Activated CD8-positive, alpha-beta T cell treated with anti-CD3 and anti-CD28 coated beads, Interleukin-2, amount 10 ng/mL, durations not matched to agents 7 days and 5 days (primary cell): ENCODE data around the gene ANKFY1. TPM values are rescaled to one million over a fixed set of nuclear protein-coding genes. Genes with fewer than 3 reads are reported as not detected.
"Not testable (repeated sequence)": the region's sequence is repeated elsewhere in the genome, so short reads cannot be mapped to it uniquely, and the experiment has no call there.

Source experiments
- ATAC-seq: fragments of 150-1000 bp; cut with Tn5 transposase; one replicate; pipeline ENCODE4 v1.10.0; 2021; ENCODE audit warnings: moderate library complexity
- CTCF ChIA-PET: fragments of 350-600 bp; sonication (Branson Sonifier 250); formaldehyde crosslinking; loops from one replicate; lab custom pipeline; 2021; ENCODE audit warnings: antibody characterized with exemption; lab: Charles Lee
- POLR2A ChIA-PET: fragments of 350-600 bp; sonication (Branson Sonifier 250); formaldehyde crosslinking; loops from one replicate; lab custom pipeline; 2021; ENCODE audit warnings: antibody characterized with exemption; lab: Charles Lee
- DNase-seq: peaks from one replicate; pipeline ENCODE4 v3.0.0-alpha.2; 2020
- H3K27ac Mint-ChIP-seq: one replicate; pipeline ENCODE4 v1.8.0; 2021; ENCODE audit warnings: mild to moderate bottlenecking, mixed read lengths
- H3K27me3 Mint-ChIP-seq: one replicate; pipeline ENCODE4 v1.8.0; 2021; ENCODE audit warnings: low read depth, mixed read lengths
- H3K36me3 Mint-ChIP-seq: one replicate; pipeline ENCODE4 v1.8.0; 2021; ENCODE audit warnings: low read depth, mixed read lengths
- H3K4me1 Mint-ChIP-seq: one replicate; pipeline ENCODE4 v1.8.0; 2021; ENCODE audit warnings: low read depth, mixed read lengths
- H3K4me3 Mint-ChIP-seq: one replicate; pipeline ENCODE4 v1.8.0; 2021; ENCODE audit warnings: mild to moderate bottlenecking, mixed read lengths
- H3K9me3 Mint-ChIP-seq: one replicate; pipeline ENCODE4 v1.8.0; 2022; ENCODE audit warnings: mixed read lengths; ENCODE audit not compliant: insufficient read depth
- total RNA-seq, 2 experiments: library from RNA; stranded (reverse); gene quantifications; one replicate each; pipeline ENCODE4 v1.2.3, GENCODE V29; 2021

Gene ANKFY1
- total RNA-seq, 2 experiments from 2014 or later: 78.9 to 81.9 TPM

GRCh38 chr17:4195306-4195705 lies 68.5 kb downstream of the ANKFY1 start:
- ChIA-PET CTCF (interaction anchor here (1.2 kb wide), 1 partner anchor 226 kb away, joined by 3 read pairs; no protein-coding TSS in a partner anchor), POLR2A (no interaction called here)
- H3K4me3 Mint-ChIP-seq: no peak overlapping the region
- H3K9me3 Mint-ChIP-seq: no peaks in the 10 kb centered on the region
- H3K27me3 Mint-ChIP-seq: no peaks in the 10 kb centered on the region
- DNase-seq (no peak), ATAC-seq (no peak)
- H3K4me1 Mint-ChIP-seq: no peaks in the 10 kb centered on the region
- no peak overlapping the region for H3K27ac Mint-ChIP-seq
- H3K36me3 Mint-ChIP-seq: peaks cover 41% of the 10 kb centered on the region

- ChIA-PET CTCF (interaction anchor here (1.2 kb wide), 1 partner anchor 226 kb away, joined by 3 read pairs; no protein-coding TSS in a partner anchor), POLR2A (no interaction called here)
- H3K27ac Mint-ChIP-seq: no peak overlapping the region
- DNase-seq (no peak), ATAC-seq (no peak)
- H3K36me3 Mint-ChIP-seq: peaks cover 41% of the 10 kb centered on the region
- H3K27me3 Mint-ChIP-seq: no peaks in the 10 kb centered on the region
- H3K9me3 Mint-ChIP-seq: no peaks in the 10 kb centered on the region
- no peak overlapping the region for H3K4me3 Mint-ChIP-seq
- no peaks in the 10 kb centered on the region for H3K4me1 Mint-ChIP-seq
Observed at GRCh38 chr17:4194796-4195195, 69.0 kb downstream of the ANKFY1 start.

- POLR2A ChIA-PET, H3K27me3 Mint-ChIP-seq, ATAC-seq, H3K27ac Mint-ChIP-seq, DNase-seq, H3K4me1 Mint-ChIP-seq, H3K4me3 Mint-ChIP-seq, H3K9me3 Mint-ChIP-seq: not testable (repeated sequence)
- CTCF ChIA-PET: interaction anchor here (0.6 to 1.0 kb wide), 2 partner anchors 9 to 1932 kb away, joined by 3 read pairs; no protein-coding TSS in a partner anchor
- H3K36me3 Mint-ChIP-seq: peaks cover 53% of the 10 kb centered on the region
Observed at GRCh38 chr17:4190791-4191190, 73.0 kb downstream of the ANKFY1 start.

GRCh38 chr17:4189280-4189679 lies 74.5 kb downstream of the ANKFY1 start:
- CTCF ChIA-PET: no interaction called here
- H3K4me3 Mint-ChIP-seq: no peak overlapping the region
- H3K27ac Mint-ChIP-seq: peak overlapping the region; percentile 70
- peaks cover 8% of the 10 kb centered on the region for H3K4me1 Mint-ChIP-seq
- DNase-seq: no peak
- peaks cover 39% of the 10 kb centered on the region for H3K36me3 Mint-ChIP-seq
- no peak for ATAC-seq
- H3K9me3 Mint-ChIP-seq: no peaks in the 10 kb centered on the region
- no peaks in the 10 kb centered on the region for H3K27me3 Mint-ChIP-seq
- POLR2A ChIA-PET: no interaction called here

- Mint-ChIP-seq H3K9me3 (no peaks in the 10 kb centered on the region), H3K4me3 (no peak overlapping the region), H3K36me3 (peaks cover 47% of the 10 kb centered on the region), H3K27ac (no peak overlapping the region), H3K27me3 (no peaks in the 10 kb centered on the region), H3K4me1 (peaks cover 8% of the 10 kb centered on the region)
- DNase-seq (no peak), ATAC-seq (no peak)
- ChIA-PET CTCF (no interaction called here), POLR2A (no interaction called here)
Observed at GRCh38 chr17:4188076-4188475, 75.7 kb downstream of the ANKFY1 start.

GRCh38 chr17:4187076-4187475 lies 76.7 kb downstream of the ANKFY1 start:
- Mint-ChIP-seq H3K27me3 (no peaks in the 10 kb centered on the region), H3K4me1 (peaks cover 8% of the 10 kb centered on the region), H3K9me3 (no peaks in the 10 kb centered on the region), H3K4me3 (no peak overlapping the region), H3K27ac (peak overlapping the region; percentile 49), H3K36me3 (peaks cover 52% of the 10 kb centered on the region)
- POLR2A ChIA-PET: interaction anchor here (0.7 kb wide), 1 partner anchor 58 kb away, joined by 3 read pairs; no protein-coding TSS in a partner anchor
- CTCF ChIA-PET: no interaction called here
- ATAC-seq (no peak), DNase-seq (no peak)

- H3K27me3 Mint-ChIP-seq: no peaks in the 10 kb centered on the region
- H3K36me3 Mint-ChIP-seq: peaks cover 58% of the 10 kb centered on the region
- peaks cover 8% of the 10 kb centered on the region for H3K4me1 Mint-ChIP-seq
- H3K9me3 Mint-ChIP-seq: no peaks in the 10 kb centered on the region
- DNase-seq (no peak), ATAC-seq (no peak)
- ChIA-PET POLR2A (no interaction called here), CTCF (no interaction called here)
- peak overlapping the region; percentile 47 for H3K27ac Mint-ChIP-seq
- no peak overlapping the region for H3K4me3 Mint-ChIP-seq
Observed at GRCh38 chr17:4186357-4186881, 77.4 kb downstream of the ANKFY1 start.

GRCh38 chr17:4185656-4186055 lies 78.1 kb downstream of the ANKFY1 start:
- Mint-ChIP-seq H3K9me3 (no peaks in the 10 kb centered on the region), H3K4me1 (peaks cover 8% of the 10 kb centered on the region), H3K27me3 (no peaks in the 10 kb centered on the region), H3K4me3 (no peak overlapping the region), H3K27ac (no peak overlapping the region), H3K36me3 (peaks cover 63% of the 10 kb centered on the region)
- ChIA-PET CTCF (no interaction called here), POLR2A (interaction anchor here (0.7 kb wide), 1 partner anchor 22 kb away, joined by 3 read pairs; no protein-coding TSS in a partner anchor)
- DNase-seq (no peak), ATAC-seq (no peak)

GRCh38 chr17:4184811-4185210 lies 79.0 kb downstream of the ANKFY1 start:
- CTCF ChIA-PET: no interaction called here
- no peak for DNase-seq
- Mint-ChIP-seq H3K36me3 (peaks cover 65% of the 10 kb centered on the region), H3K4me1 (peaks cover 8% of the 10 kb centered on the region), H3K9me3 (no peaks in the 10 kb centered on the region), H3K4me3 (no peak overlapping the region), H3K27ac (no peak overlapping the region), H3K27me3 (no peaks in the 10 kb centered on the region)
- POLR2A ChIA-PET: no interaction called here
- no peak for ATAC-seq

GRCh38 chr17:4182043-4182442 lies 81.7 kb downstream of the ANKFY1 start:
- Mint-ChIP-seq H3K36me3 (peaks cover 72% of the 10 kb centered on the region), H3K27me3 (no peaks in the 10 kb centered on the region), H3K4me1 (peaks cover 14% of the 10 kb centered on the region), H3K27ac (no peak overlapping the region), H3K9me3 (no peaks in the 10 kb centered on the region), H3K4me3 (no peak overlapping the region)
- ATAC-seq (no peak), DNase-seq (no peak)
- ChIA-PET POLR2A (no interaction called here), CTCF (interaction anchor here (3.3 kb wide), 1 partner anchor 18 kb away, joined by 8 read pairs; no protein-coding TSS in a partner anchor)

- ATAC-seq (no peak), DNase-seq (no peak)
- H3K4me3 Mint-ChIP-seq: no peak overlapping the region
- H3K9me3 Mint-ChIP-seq: no peaks in the 10 kb centered on the region
- POLR2A ChIA-PET: interaction anchor here (0.8 kb wide), 1 partner anchor 37 kb away, joined by 3 read pairs; no protein-coding TSS in a partner anchor
- no peaks in the 10 kb centered on the region for H3K27me3 Mint-ChIP-seq
- H3K27ac Mint-ChIP-seq: peak overlapping the region; percentile 30
- CTCF ChIA-PET: interaction anchor here (3.3 kb wide), 1 partner anchor 19 kb away, joined by 8 read pairs; no protein-coding TSS in a partner anchor
- H3K36me3 Mint-ChIP-seq: peaks cover 75% of the 10 kb centered on the region
- H3K4me1 Mint-ChIP-seq: peaks cover 27% of the 10 kb centered on the region
Observed at GRCh38 chr17:4180791-4181190, 83.0 kb downstream of the ANKFY1 start.

- H3K27ac Mint-ChIP-seq: peak overlapping the region; percentile 2
- peaks cover 88% of the 10 kb centered on the region for H3K36me3 Mint-ChIP-seq
- H3K9me3 Mint-ChIP-seq: no peaks in the 10 kb centered on the region
- peaks cover 42% of the 10 kb centered on the region for H3K4me1 Mint-ChIP-seq
- ChIA-PET CTCF (no interaction called here), POLR2A (no interaction called here)
- no peak for ATAC-seq
- DNase-seq: no peak
- H3K4me3 Mint-ChIP-seq: no peak overlapping the region
- H3K27me3 Mint-ChIP-seq: no peaks in the 10 kb centered on the region
Observed at GRCh38 chr17:4179071-4179470, 84.7 kb downstream of the ANKFY1 start.
